Fibroblast of upper back skin (primary cell): Measurements from ENCODE around the gene EPB41L4A.
"Not testable (repeated sequence)": the region's sequence is repeated elsewhere in the genome, so short reads cannot be mapped to it uniquely, and the experiment has no call there.

Experiments
- DNase-seq: peaks from one replicate; pipeline ENCODE4 v3.0.0-alpha.2; 2013

EPB41L4A gene, protein sequence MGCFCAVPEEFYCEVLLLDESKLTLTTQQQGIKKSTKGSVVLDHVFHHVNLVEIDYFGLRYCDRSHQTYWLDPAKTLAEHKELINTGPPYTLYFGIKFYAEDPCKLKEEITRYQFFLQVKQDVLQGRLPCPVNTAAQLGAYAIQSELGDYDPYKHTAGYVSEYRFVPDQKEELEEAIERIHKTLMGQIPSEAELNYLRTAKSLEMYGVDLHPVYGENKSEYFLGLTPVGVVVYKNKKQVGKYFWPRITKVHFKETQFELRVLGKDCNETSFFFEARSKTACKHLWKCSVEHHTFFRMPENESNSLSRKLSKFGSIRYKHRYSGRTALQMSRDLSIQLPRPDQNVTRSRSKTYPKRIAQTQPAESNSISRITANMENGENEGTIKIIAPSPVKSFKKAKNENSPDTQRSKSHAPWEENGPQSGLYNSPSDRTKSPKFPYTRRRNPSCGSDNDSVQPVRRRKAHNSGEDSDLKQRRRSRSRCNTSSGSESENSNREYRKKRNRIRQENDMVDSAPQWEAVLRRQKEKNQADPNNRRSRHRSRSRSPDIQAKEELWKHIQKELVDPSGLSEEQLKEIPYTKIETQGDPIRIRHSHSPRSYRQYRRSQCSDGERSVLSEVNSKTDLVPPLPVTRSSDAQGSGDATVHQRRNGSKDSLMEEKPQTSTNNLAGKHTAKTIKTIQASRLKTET

GRCh38 chr5:112419164-112419985 is at the start of gene EPB41L4A:
Gene EPB41L4A (minus strand): TSS chr5:112419277. CDS start chr5:112419039, 238 bp downstream.
- peak; percentile 3 for DNase-seq

DNA sequence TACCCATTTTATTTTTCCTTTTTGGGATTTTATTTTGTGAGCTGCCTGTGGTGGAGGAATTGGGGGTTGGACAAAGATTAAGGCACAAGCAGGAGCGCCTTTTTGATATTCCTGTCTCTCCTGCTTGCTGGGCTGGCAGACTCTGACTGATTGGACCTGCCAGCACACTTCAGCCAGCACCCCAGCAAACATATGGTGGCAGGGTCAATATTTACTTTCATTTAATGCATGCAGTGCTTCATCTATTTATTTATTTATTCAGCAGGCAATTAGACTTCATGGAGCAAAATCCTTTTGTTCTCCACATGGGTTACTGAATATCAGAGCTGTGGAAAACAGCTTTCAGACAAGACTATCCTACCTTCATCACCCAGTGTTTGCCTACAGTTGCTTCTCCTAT is 48.4 kb upstream of the EPB41L4A start:
- no peak for DNase-seq

DNA sequence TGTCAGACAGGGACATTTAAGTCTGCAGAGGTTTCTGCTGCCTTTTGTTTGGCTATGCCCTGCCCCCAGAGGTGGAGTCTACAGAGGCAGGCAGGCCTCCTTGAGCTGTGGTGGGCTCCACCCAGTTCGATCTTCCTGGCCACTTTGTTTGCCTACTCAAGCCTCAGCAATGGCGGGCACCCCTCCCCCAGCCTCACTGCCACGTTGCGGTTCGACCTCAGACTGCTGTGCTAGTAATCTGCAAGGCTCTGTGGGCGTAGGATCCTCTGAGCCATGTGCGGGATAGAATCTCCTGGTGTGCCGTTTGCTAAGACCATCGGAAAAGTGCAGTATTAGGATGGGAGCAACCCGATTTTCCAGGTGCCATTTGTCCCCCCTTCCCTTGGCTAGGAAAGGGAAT is 47.2 kb upstream of the EPB41L4A start:
- not testable (repeated sequence) for DNase-seq

GRCh38 chr5:112447187-112447760 is 28.2 kb upstream of the EPB41L4A start:
- DNase-seq, result not testable (repeated sequence)

- no peak for DNase-seq
Observed at GRCh38 chr5:112445626-112446350, 26.7 kb upstream of the EPB41L4A start.

DNA sequence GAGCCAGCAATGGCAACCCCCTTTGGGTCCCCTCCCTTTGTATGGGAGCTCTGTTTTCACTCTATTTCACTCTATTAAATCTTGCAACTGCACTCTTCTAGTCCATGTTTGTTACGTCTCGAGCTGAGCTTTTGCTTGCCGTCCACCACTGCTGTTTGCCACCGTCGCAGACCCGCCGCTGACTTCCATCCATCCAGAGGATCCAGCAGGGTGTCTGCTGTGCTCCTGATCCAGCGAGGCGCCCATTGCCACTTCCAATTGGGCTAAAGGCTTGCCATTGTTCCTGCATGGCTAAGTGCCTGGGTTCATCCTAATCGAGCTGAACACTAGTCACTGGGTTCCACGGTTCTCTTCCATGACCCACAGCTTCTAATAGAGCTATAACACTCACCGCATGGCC is 24.9 kb upstream of the EPB41L4A start:
- not testable (repeated sequence) for DNase-seq

- no peak for DNase-seq
Observed at GRCh38 chr5:112440031-112440430, 21.0 kb upstream of the EPB41L4A start.

- DNase-seq, result no peak
Observed at GRCh38 chr5:112436144-112436543, 17.1 kb upstream of the EPB41L4A start.

GRCh38 chr5:112434641-112435040 is 15.6 kb upstream of the EPB41L4A start:
- DNase-seq, result no peak

DNA sequence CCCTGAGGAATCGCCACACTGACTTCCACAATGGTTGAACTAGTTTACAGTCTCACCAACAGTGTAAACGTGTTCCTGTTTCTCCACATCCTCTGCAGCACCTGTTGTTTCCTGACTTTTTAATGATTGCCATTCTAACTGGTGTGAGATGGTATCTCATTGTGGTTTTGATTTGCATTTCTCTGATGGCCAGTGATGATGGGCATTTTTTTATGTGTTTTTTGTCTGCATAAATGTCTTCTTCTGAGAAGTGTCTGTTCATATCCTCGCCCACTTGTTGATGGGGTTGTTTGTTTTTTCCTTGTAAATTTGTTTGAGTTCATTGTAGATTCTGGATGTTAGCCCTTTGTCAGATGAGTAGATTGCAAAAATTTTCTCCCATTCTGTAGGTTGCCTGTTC is 7.1 kb upstream of the EPB41L4A start:
- DNase-seq, result not testable (repeated sequence)

DNA sequence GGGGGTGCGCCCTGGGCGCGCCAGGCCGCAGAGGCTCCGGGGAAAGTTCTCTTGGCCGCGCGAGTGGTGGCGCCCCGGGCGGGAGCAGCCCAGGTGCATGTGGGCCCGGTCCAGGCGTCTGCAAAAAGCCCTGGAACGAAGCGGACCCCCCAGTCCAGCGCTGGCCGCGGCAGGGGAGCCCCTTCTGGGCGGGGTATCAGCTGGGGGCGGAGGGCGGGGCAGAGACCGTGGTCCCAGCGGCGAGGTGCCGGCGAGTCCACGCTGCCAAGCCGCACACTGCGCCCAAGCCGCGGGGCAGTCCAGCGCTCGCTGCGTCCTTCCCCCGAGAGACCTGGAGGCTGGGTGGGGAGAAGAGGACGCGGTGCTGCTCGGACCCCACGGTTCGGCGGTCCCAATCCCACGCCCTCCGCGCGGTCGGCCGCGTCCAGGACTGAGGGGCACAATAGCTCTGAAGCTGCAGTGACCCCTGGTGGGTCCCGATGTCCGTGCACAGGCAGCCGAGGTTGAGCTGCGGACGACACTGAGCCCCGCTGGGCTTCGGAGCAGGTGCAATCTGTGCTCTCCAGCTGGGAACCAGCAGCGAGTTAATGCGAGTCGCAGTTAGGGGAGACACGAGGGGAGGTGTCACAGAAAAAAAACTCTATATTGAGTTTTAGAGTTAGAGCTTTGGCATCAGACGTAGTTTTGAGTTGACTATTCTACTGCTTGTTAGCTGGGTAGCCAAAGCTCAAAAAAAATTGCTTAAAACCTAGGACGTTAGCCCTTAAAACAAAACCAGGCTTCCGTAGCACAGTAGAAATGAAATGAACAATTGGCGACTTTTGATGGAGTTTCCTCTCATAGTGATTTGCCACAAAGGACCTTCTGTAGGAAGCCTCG is 1.1 kb upstream of the EPB41L4A start:
- peak; percentile 38 for DNase-seq

GRCh38 chr5:112418659-112419163 is 366 bp downstream of the EPB41L4A start:
- DNase-seq, result no peak

- DNase-seq, result peak; percentile 2
Observed at GRCh38 chr5:112417931-112418658, 982 bp downstream of the EPB41L4A start.

DNA sequence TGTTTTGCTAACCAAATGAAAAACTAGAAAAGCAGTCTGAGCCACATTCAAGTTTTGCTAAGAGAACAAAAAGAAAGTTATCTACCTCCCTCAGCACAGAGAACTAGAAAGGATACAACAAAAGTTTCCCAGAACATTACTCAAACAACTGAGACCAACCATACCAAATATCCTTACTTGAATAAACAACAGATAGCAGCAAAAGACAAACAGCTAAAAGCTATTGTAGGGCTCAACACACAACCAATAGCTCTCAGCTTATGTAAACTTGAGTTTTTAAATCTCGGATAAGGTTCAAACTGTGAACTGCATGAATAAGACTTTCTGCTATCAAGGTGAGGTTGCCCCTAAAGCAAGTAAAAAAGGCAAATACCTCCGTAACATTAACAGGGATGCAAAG is 3.5 kb downstream of the EPB41L4A start:
- DNase-seq, result no peak

GRCh38 chr5:112413611-112414010 is 5.5 kb downstream of the EPB41L4A start:
- no peak for DNase-seq

GRCh38 chr5:112412346-112412745 is 6.7 kb downstream of the EPB41L4A start:
- no peak for DNase-seq

DNA sequence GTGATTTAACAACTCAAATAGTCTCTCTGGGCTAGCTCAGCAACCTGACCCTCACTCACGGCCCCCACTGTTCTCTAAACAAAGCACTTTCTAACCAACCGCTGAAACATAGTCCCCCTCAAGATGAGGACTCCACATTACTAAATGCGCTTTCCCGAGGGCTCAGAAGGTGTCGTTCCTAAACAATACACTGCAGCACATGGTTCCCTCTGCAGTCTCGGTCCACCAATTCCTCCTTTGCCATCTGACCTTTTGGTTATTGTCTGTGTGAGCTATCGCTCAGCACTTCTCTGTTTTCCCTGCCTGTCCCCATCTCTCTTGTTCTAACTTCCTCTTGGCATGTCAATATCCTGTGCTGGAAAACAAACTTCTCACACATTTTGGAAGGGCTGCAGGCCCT is 7.2 kb downstream of the EPB41L4A start:
- DNase-seq, result no peak

GRCh38 chr5:112407666-112408065 is 11.4 kb downstream of the EPB41L4A start:
- no peak for DNase-seq

DNA sequence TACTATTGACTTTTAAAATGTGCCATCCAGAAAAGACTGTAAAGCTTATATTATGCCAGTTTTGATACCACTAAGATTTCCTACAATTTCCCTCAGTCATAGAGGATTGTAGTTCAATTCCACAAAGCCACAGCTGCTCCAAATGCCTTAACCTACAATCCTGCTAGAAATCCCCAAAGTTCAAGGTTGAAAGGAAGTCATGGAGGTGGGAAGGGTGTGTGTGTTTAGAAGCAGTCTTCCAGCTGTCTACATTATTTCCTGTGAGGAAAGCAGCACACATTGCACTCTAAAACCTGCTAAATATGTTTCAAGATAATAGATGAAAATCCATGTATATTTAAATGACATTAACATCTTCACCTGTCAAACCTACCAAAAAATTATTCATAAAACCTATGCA is 11.8 kb downstream of the EPB41L4A start:
- no peak for DNase-seq

DNA sequence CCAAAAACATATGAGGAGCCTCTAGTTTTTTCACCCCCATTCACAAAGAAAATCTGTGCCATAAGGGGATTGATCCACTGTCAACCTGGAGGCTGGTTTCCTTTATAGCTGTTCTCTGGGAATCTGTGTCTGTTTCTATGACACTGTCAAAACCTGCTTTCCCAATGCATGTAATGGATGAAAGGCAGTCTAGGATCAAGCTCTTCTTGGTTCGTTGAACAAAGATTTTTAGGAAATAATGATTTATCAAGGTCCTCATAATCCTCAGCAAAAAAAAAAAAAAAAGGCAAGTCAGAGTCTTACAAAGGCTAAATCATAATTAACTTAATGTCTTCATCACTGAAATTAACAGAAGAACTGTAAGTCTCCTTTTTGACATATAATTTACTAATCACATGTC is 16.0 kb downstream of the EPB41L4A start:
- DNase-seq, result no peak
